ENCODE data around the gene TNS3. TPM values are rescaled to one million over a fixed set of nuclear protein-coding genes. Genes with fewer than 3 reads are reported as not detected.
A peak's percentile ranks its signal among the peaks of the same experiment; 100 is the strongest.

TNS3 gene
- total and polyA plus RNA-seq, 2 donors (not counting 3 experiments of a cell fraction or from before 2014, with no cell fraction given): 10.4 to 45.1 TPM

DNA sequence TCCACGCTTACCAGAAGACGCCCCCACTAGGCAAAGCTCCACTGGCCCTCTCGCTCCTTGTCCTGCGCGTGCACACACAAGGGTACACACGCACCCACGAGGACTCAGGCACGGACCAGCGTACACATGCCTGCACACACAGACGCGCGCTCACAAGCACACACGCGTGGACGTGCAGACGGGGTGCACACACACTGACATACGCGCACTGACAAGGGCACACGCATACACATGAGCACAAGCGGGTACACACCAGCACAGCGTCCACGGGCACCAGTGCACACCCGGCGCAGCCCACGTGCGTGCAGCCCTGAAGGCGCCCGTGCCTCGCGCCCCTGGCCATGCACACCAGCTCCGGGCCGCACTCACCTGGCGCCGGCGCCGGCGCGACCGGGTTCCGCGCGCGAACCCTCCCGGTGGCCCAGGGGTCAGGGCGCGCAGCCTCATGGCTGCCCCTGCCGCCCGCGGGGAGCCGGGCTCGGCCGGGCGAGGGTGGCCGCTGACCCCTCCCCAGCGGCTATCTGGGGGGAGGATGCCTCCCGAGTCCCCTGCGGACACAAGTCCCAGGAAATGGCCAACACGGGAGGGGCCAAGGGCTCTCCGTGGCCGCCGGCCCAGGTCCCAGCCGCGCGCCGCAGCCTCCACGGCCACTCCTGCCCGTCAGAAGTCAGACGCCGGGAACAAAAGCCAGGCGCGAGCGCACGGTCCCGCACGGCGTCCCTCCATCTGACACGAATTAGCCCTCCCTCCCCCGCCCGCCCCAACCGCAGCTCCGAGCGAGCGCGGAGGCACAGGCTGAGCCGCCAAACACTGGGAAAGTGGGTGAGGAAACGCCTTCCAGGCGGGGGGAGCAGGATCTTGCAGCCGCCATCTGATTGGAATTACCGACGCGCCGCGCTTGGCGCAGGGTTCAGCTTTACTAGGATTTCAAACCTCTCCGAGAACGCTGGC is 45.0 kb downstream of the TNS3 start:
- H3K4me3 ChIP-seq (replicated peaks in 1 of 3; ENCODE audit: insufficient read depth in 1 of 3, low read depth in 1 of 3, low read length in 3 of 3): peak overlapping the region in 1 of 3 experiments; percentile 8
- H2AFZ ChIP-seq (ENCODE audit: low read depth, low read length): peak overlapping the region; percentile 24
- CTCF ChIA-PET: interaction anchor here (0.6 to 1.7 kb wide), 4 partner anchors 25 to 101 kb away, joined by 3 to 5 read pairs (median 3); no protein-coding TSS in a partner anchor
- H3K9me1 ChIP-seq (replicated peaks; ENCODE audit: control insufficient read depth, extremely low read depth, insufficient read depth, low read length): no peaks in the 10 kb centered on the region
- H3K79me2 ChIP-seq (ENCODE audit: control insufficient read depth, insufficient read depth, low read length): no peaks in the 10 kb centered on the region
- H4K20me1 ChIP-seq (replicated peaks; ENCODE audit: control insufficient read depth, extremely low read depth, insufficient read depth, low read length): no peaks in the 10 kb centered on the region
- no peaks in the 10 kb centered on the region for H3K9me3 ChIP-seq (replicated peaks; ENCODE audit: control insufficient read depth, insufficient read depth, low read length)
- TF ChIP-seq JUN (IDR thresholded peaks at IDR 0.05; ENCODE audit: borderline replicate concordance, insufficient read depth, insufficient read length, low read depth) (no peak), EZH2 (IDR thresholded peaks at IDR 0.05; ENCODE audit: borderline replicate concordance, low read depth, low read length, severe bottlenecking) (peak; percentile 58), MYC (IDR thresholded peaks at IDR 0.05; ENCODE audit: low read depth, low read length) (no peak), FOS (IDR thresholded peaks at IDR 0.05; ENCODE audit: borderline replicate concordance, insufficient read depth, low read length) (no peak), POLR2A (IDR thresholded peaks at IDR 0.05; ENCODE audit: low read depth, low read length) (no peak)
- TF ChIP-seq, protein P1, sequence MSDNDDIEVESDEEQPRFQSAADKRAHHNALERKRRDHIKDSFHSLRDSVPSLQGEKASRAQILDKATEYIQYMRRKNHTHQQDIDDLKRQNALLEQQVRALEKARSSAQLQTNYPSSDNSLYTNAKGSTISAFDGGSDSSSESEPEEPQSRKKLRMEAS (IDR thresholded peaks at IDR 0.05; ENCODE audit: insufficient read depth, insufficient read length): no peak
- TF ChIP-seq, protein P2, sequence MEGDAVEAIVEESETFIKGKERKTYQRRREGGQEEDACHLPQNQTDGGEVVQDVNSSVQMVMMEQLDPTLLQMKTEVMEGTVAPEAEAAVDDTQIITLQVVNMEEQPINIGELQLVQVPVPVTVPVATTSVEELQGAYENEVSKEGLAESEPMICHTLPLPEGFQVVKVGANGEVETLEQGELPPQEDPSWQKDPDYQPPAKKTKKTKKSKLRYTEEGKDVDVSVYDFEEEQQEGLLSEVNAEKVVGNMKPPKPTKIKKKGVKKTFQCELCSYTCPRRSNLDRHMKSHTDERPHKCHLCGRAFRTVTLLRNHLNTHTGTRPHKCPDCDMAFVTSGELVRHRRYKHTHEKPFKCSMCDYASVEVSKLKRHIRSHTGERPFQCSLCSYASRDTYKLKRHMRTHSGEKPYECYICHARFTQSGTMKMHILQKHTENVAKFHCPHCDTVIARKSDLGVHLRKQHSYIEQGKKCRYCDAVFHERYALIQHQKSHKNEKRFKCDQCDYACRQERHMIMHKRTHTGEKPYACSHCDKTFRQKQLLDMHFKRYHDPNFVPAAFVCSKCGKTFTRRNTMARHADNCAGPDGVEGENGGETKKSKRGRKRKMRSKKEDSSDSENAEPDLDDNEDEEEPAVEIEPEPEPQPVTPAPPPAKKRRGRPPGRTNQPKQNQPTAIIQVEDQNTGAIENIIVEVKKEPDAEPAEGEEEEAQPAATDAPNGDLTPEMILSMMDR (IDR thresholded peaks at IDR 0.05; ENCODE audit: extremely low read depth in 1 of 2, insufficient read depth in 1 of 2, low read depth in 1 of 2, low read length in 2 of 2): no peak
- POLR2A ChIA-PET: no interaction called here
- H3K4me2 ChIP-seq (ENCODE audit: insufficient read depth, low read length): no peak overlapping the region
- DNase-seq (ENCODE audit: low read depth, low spot score) (no peak), FAIRE-seq (no peak)
- H3K9ac ChIP-seq (replicated peaks; ENCODE audit: extremely low read depth, insufficient read depth, low read length): no peak overlapping the region
- no peaks in the 10 kb centered on the region for H3K4me1 ChIP-seq (ENCODE audit: control insufficient read depth, extremely low read depth, insufficient read depth, low read length)
- BruUV-seq (replicated peaks): no TSS peak
- dilution Hi-C loops (cut with MboI; ENCODE audit: extremely low pct_ligation_motif_present, low sequenced_read_pairs): no loop called here
- intact Hi-C loops (cut with micrococcal nuclease): no loop called here
- H3K27me3 ChIP-seq (ENCODE audit: control insufficient read depth in 2 of 2, insufficient read depth in 2 of 2, low read length in 2 of 2): peaks cover 20 to 24% of the 10 kb centered on the region in 2 experiments
- H3K27ac ChIP-seq (ENCODE audit: insufficient read depth, low read depth, low read length): no peak overlapping the region
- no peaks in the 10 kb centered on the region for H3K36me3 ChIP-seq (ENCODE audit: control insufficient read depth in 2 of 2, extremely low read depth in 1 of 2, insufficient read depth in 2 of 2, low read length in 2 of 2)

Measured in endothelial cell of umbilical vein (primary cell).